Thyroid gland (tissue), 4 donors: Measurements from ENCODE around the gene SNAPC5.

ENCODE experiments used
- CTCF ChIP-seq, 6 experiments: fragments of 200-600 bp in 3 of 6; fragments of 450-650 bp in 3 of 6; sonication (generic) in 3 of 6; IDR thresholded peaks; one replicate each; pipeline ENCODE4 v1.5.1; 2016 to 2019; ENCODE audit warnings: antibody characterized with exemption in 6 of 6, mild to moderate bottlenecking in 2 of 6, inconsistent platforms in 1 of 6, moderate library complexity in 1 of 6
- POLR2A ChIP-seq, 2 donors: fragments of 450-650 bp; IDR thresholded peaks; one replicate each; pipeline ENCODE4 v1.6.1; 2017; ENCODE audit warnings: antibody characterized with exemption in 2 of 2, mild to moderate bottlenecking in 2 of 2, moderate library complexity in 1 of 2

GRCh38 chr15:66505430-66505811, 7.9 kb upstream of the SNAPC5 start:
- no peak for TF ChIP-seq CTCF (IDR thresholded peaks at IDR 0.05)
- TF ChIP-seq POLR2A (IDR thresholded peaks at IDR 0.05), result no peak
